ENCODE data around the gene SEMA3D. TPM values are rescaled to one million over a fixed set of nuclear protein-coding genes. Genes with fewer than 3 reads are reported as not detected.

The SEMA3D gene
- total RNA-seq, 4 donors from 2014 or later, result 5.2 to 15.7 (median 6.2) TPM

- DNase-seq (ENCODE audit: low spot score) (no peak), ATAC-seq (ENCODE audit: low FRiP score) (no peak)
- no peak for TF ChIP-seq CTCF (IDR thresholded peaks at IDR 0.05)
Observed at GRCh38 chr7:85162721-85163120, 24.1 kb downstream of the SEMA3D start.

GRCh38 chr7:85160223-85160622 lies 26.6 kb downstream of the SEMA3D start:
- ATAC-seq (ENCODE audit: low FRiP score) (no peak), DNase-seq (ENCODE audit: low spot score) (no peak)
- no peak for TF ChIP-seq CTCF (IDR thresholded peaks at IDR 0.05)

GRCh38 chr7:85159003-85159402 lies 27.9 kb downstream of the SEMA3D start:
- DNase-seq (ENCODE audit: low spot score), result no peak
- no peak for TF ChIP-seq CTCF (IDR thresholded peaks at IDR 0.05)
- no peak for ATAC-seq (ENCODE audit: low FRiP score)

- no peak for DNase-seq (ENCODE audit: low spot score)
- no peak for TF ChIP-seq CTCF (IDR thresholded peaks at IDR 0.05)
- no peak for ATAC-seq (ENCODE audit: low FRiP score)
Observed at GRCh38 chr7:85156661-85157208, 30.1 kb downstream of the SEMA3D start.

- TF ChIP-seq CTCF (IDR thresholded peaks at IDR 0.05), result no peak
- ATAC-seq (ENCODE audit: low FRiP score), result no peak
- no peak for DNase-seq (ENCODE audit: low spot score)
Observed at GRCh38 chr7:85154282-85154937, 32.4 kb downstream of the SEMA3D start.

- no peak for TF ChIP-seq CTCF (IDR thresholded peaks at IDR 0.05)
- DNase-seq (ENCODE audit: low spot score), result no peak
- ATAC-seq (ENCODE audit: low FRiP score), result no peak
Observed at GRCh38 chr7:85153715-85154114, 33.1 kb downstream of the SEMA3D start.

- no peak for TF ChIP-seq CTCF (IDR thresholded peaks at IDR 0.05)
- ATAC-seq (ENCODE audit: low FRiP score) (no peak), DNase-seq (ENCODE audit: low spot score) (no peak)
Observed at GRCh38 chr7:85150624-85151023, 36.2 kb downstream of the SEMA3D start.

Data from omental fat pad (tissue), 4 donors.